LNCaP clone FGC (cell line): ENCODE data around the gene HOXD13.

ENCODE experiments used
- DNase-seq: peaks from one replicate; pipeline ENCODE4 v3.0.0-alpha.2; 2011; ENCODE audit warnings: low read depth
- H3K4me3 ChIP-seq: 2 replicates; pipeline ENCODE4 v1.5.1; 2011; ENCODE audit warnings: mild to moderate bottlenecking, low read depth, low read length, control low read depth
- TF ChIP-seq, protein P1 (sequence below): IDR thresholded peaks from 2 replicates; pipeline ENCODE4 v1.5.1; 2012; ENCODE audit warnings: mild to moderate bottlenecking; ENCODE audit not compliant: control insufficient read depth, insufficient read depth; ENCODE audit errors: extremely low read depth

Gene HOXD13

DNA sequence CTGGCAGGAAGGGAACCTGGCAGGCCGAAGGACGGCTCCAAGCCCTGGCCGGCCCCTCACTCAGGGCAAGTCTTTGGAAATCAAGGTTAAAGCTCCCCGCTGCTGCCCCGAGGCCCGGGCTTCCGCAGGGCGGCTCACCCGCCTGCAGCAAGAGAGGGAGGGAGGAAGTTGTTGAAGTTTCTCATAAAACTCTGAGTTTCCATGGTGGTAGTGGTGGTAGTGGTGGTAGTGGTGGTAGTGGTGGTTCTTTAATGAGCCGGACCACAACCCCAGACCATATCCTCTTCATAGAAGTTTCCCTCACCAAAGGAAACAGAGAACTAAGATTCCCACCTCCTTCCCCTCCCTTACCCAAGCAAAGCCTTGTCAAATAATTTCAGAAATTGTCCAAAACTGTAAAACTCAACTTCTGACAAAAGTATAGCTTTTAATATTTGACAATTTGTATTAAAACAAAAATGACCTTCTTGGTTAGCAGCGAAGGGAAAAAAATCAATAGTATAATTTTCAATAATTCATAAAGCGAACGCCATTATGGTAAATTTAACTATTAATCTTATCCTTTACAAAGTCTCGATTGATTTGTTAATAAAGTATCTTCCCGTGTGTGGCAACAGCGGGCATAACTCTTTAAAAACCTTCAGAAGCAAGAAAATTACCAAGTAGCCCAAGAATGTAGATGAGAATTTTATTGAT is 22.6 kb downstream of the HOXD13 start:
- no peak for DNase-seq
- TF ChIP-seq, protein P1, sequence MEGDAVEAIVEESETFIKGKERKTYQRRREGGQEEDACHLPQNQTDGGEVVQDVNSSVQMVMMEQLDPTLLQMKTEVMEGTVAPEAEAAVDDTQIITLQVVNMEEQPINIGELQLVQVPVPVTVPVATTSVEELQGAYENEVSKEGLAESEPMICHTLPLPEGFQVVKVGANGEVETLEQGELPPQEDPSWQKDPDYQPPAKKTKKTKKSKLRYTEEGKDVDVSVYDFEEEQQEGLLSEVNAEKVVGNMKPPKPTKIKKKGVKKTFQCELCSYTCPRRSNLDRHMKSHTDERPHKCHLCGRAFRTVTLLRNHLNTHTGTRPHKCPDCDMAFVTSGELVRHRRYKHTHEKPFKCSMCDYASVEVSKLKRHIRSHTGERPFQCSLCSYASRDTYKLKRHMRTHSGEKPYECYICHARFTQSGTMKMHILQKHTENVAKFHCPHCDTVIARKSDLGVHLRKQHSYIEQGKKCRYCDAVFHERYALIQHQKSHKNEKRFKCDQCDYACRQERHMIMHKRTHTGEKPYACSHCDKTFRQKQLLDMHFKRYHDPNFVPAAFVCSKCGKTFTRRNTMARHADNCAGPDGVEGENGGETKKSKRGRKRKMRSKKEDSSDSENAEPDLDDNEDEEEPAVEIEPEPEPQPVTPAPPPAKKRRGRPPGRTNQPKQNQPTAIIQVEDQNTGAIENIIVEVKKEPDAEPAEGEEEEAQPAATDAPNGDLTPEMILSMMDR, result no peak
- H3K4me3 ChIP-seq, result no peak overlapping the region

DNA sequence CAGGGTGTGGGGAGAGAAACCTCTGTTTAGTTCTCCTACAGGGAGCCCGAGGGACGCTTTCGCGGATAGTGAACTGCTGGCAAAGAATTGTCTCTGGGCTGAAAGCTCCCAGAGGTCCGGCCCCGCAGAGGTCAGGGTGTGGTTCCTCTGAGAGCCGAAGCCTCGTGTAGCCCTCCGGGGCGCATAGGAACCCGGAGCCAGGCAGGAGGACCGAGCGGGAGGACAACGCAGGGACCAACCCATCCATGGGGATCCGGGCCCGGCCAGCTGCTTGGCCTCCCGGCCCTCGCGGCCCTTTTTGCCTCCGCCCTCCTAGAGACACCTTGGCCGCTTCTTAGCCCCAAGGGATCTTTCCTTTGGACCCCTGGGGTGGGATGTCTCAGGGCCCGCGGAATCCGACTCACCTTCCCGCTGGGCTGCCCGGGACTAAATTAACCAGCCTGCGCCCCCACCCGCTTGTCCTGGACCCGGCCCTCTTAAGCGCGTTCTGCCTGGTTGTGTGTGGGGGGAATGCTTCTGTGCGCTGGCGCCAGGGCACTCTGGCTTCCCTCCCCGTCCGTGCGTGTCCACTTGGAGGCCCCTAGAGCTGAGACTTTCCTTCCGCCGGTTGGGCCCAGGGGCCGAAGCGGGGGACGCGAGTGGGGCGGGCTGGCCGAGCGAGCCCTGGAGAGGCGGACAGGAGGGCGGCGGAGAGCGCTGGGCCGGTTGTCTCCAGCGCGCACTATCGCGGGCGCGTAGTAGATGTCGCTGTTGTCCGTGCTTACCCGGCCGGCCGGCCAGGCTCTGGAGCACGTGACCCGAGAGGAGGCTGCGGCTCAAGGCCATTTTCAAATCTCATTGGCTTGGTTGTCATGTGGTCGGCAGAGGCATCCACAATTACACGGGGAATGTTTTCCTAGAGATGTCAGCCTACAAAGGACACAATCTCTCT is 23.6 kb downstream of the HOXD13 start, which contains the start of gene HOXD10:
TSS of gene HOXD10 (plus strand) at position 896 of the 931 bp plus-strand sequence. CDS start 56 bp downstream, outside the sequence.
- no peak within 1 kb of the TSS for H3K4me3 ChIP-seq
- no peak for DNase-seq
- TF ChIP-seq, protein P1, result no peak

DNA sequence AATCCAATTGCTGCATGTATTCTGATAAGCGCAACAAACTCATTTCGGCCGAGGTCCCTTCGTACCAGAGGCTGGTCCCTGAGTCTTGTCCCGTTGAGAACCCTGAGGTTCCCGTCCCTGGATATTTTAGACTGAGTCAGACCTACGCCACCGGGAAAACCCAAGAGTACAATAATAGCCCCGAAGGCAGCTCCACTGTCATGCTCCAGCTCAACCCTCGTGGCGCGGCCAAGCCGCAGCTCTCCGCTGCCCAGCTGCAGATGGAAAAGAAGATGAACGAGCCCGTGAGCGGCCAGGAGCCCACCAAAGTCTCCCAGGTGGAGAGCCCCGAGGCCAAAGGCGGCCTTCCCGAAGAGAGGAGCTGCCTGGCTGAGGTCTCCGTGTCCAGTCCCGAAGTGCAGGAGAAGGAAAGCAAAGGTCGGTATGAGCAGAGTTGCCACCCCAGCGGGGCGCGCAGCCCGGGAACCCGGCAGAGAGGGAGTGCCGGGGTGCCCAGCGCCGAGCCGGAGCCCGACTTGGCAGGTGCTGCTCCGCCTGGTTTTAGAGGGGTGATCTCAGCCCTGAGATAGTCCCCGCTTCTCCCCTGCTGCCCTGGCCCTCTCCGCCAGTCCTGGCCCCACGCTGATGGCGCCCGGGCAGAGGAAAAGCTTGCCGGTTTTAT is 24.8 kb downstream of the HOXD13 start:
- TF ChIP-seq, protein P1, result no peak
- no peak overlapping the region for H3K4me3 ChIP-seq
- DNase-seq, result no peak

DNA sequence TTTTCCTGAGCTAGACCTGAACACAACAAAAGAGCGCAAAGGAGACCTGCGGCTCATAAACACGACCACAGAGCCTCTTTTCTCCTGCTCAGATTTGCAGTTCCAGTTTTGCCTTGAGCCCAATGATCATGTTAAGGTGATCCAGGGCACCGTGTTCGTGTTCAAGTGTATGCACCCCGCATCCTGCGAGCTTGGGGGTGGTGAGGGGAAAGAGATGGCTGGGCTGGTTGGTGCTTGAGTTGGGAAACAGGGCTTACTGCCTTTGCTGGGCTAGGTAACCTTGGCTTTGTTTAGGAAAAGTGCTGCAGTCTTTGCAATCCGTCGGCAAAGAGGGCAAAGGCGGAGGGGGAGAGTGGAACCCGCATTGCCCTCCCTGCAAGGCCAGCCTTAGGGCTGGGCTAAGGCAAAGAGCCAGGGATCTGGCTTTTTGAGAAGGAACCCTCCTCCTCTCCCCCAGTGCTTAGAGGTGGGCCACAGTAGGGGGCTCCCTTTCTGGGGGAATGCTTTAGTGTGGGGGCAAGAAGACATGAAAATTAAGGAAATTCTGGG is 25.4 kb downstream of the HOXD13 start:
- TF ChIP-seq, protein P1, result no peak
- DNase-seq, result no peak
- H3K4me3 ChIP-seq, result no peak overlapping the region

DNA sequence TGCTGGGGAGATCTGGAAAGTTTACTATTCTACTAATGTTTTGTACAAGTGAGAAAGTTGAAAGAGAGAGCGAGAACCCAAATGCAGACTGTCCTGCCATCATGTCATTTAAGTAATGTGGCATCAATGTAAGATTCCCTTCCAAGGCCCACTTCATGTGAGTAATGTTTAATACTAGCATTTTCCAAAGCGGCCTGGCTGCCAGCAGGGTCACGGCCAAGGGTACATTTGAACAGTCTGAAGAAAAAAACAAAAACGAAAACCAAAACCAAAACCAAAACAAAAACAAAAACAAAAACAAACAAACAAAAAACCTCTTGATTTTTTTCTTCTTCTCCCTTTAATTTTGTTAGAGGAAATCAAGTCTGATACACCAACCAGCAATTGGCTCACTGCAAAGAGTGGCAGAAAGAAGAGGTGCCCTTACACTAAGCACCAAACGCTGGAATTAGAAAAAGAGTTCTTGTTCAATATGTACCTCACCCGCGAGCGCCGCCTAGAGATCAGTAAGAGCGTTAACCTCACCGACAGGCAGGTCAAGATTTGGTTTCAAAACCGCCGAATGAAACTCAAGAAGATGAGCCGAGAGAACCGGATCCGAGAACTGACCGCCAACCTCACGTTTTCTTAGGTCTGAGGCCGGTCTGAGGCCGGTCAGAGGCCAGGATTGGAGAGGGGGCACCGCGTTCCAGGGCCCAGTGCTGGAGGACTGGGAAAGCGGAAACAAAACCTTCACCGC is 26.2 kb downstream of the HOXD13 start:
- DNase-seq, result no peak
- H3K4me3 ChIP-seq, result no peak overlapping the region
- TF ChIP-seq, protein P1, result peak; percentile 60
